IPS-15b (cell line): ENCODE measurements around the gene THRA.
"Not testable (repeated sequence)": the region's sequence is repeated elsewhere in the genome, so short reads cannot be mapped to it uniquely, and the experiment has no call there.

Source experiments
- H3K27me3 ChIP-seq: one replicate; pipeline ENCODE4 v1.6.1; 2013; ENCODE audit warnings: low read length; ENCODE audit not compliant: control insufficient read depth, insufficient read depth
- H3K36me3 ChIP-seq: one replicate; pipeline ENCODE4 v1.6.1; 2013; ENCODE audit warnings: low read length; ENCODE audit not compliant: control insufficient read depth, insufficient read depth
- H3K4me1 ChIP-seq: one replicate; pipeline ENCODE4 v1.6.1; 2013; ENCODE audit warnings: mild to moderate bottlenecking, low read length; ENCODE audit not compliant: control insufficient read depth, insufficient read depth
- H3K4me3 ChIP-seq: one replicate; pipeline ENCODE4 v1.5.1; 2013; ENCODE audit warnings: low read depth, low read length
- H3K9ac ChIP-seq: one replicate; pipeline ENCODE4 v1.6.1; 2013; ENCODE audit warnings: low read depth, mild to moderate bottlenecking, low read length
- H3K9me3 ChIP-seq: one replicate; pipeline ENCODE4 v1.6.1; 2013; ENCODE audit warnings: mild to moderate bottlenecking, low read length; ENCODE audit not compliant: control insufficient read depth, insufficient read depth

Gene THRA

DNA sequence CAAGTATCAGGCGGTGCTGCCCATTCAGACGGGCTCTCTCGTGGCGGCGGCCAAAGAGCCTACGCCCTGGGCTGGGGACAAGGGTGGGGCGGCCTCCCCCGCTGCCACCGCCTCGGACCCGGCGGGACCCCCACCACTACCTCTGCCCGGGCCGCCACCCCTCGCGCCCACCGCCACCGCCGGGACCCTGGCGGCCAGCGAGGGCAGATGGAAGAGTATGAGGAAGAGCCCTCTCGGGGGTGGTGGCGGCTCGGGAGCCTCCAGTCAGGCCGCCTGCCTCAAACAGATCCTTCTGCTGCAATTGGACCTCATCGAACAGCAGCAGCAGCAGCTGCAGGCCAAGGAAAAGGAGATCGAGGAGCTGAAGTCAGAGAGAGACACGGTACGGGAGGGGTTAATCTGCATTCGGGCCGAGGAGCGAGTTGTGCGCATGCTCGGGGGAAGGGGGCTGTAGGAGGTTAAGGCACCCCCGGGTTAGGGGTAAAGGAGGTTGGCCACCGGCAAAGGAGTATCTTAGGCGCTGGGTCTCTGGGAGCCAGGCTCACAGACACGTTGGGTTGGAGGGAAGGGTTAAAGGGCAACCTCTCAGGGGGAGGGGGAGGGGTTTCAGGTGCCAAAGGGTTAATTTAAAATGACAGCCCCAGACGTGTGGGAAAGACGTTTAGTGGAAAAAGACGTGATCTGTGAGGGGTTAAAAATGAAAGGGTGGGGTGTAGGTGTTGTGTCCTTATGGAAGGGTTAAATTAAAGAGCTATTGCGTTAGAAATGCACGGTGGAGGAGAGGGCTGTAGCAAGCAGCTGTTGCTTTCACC lies 60.4 kb downstream of the THRA start:
- H3K36me3 ChIP-seq = peaks cover 2% of the 10 kb centered on the region
- no peaks in the 10 kb centered on the region for H3K9me3 ChIP-seq
- H3K4me1 ChIP-seq = no peaks in the 10 kb centered on the region
- H3K27me3 ChIP-seq = no peaks in the 10 kb centered on the region
- H3K4me3 ChIP-seq = peak overlapping the region; percentile 64
- H3K9ac ChIP-seq = peak overlapping the region; percentile 55

GRCh38 chr17:40123811-40124114 lies 61.0 kb downstream of the THRA start:
- Histone ChIP-seq H3K9me3 (no peaks in the 10 kb centered on the region), H3K4me1 (no peaks in the 10 kb centered on the region), H3K9ac (peak overlapping the region; percentile 55), H3K36me3 (peaks cover 5% of the 10 kb centered on the region), H3K27me3 (no peaks in the 10 kb centered on the region), H3K4me3 (peak overlapping the region; percentile 64)

- H3K4me3 ChIP-seq = peak overlapping the region; percentile 64
- no peaks in the 10 kb centered on the region for H3K27me3 ChIP-seq
- no peaks in the 10 kb centered on the region for H3K9me3 ChIP-seq
- no peak overlapping the region for H3K9ac ChIP-seq
- peaks cover 9% of the 10 kb centered on the region for H3K36me3 ChIP-seq
- H3K4me1 ChIP-seq = no peaks in the 10 kb centered on the region
Observed at GRCh38 chr17:40124279-40125141, 61.7 kb downstream of the THRA start.

DNA sequence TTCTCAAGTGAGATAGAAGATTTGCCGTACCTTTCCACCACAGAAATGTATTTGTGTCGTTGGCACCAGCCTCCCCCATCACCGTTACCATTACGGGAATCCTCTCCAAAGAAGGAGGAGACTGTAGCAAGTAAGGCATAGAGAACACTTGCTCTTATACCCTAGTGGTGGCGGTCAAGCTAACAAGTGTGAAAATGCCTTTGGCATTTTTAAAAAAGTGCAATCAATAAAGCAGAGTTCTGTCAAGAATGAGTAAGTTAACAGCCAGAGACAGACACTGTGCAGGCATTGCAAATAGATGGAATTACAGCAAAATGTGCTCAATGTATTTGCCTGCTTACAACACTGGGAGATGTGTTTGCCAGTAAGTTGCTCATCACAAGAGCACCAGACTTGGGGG lies 66.7 kb downstream of the THRA start:
- Histone ChIP-seq H3K4me1 (no peaks in the 10 kb centered on the region), H3K36me3 (peaks cover 40% of the 10 kb centered on the region), H3K9me3 (no peaks in the 10 kb centered on the region), H3K9ac (no peak overlapping the region), H3K27me3 (no peaks in the 10 kb centered on the region), H3K4me3 (no peak overlapping the region)

- Histone ChIP-seq H3K36me3 (peaks cover 42% of the 10 kb centered on the region), H3K4me3 (no peak overlapping the region), H3K27me3 (no peaks in the 10 kb centered on the region), H3K9ac (no peak overlapping the region), H3K4me1 (no peaks in the 10 kb centered on the region), H3K9me3 (no peaks in the 10 kb centered on the region)
Observed at GRCh38 chr17:40130352-40131042, 67.7 kb downstream of the THRA start.

- no peaks in the 10 kb centered on the region for H3K4me1 ChIP-seq
Observed at GRCh38 chr17:40134184-40134583, 71.4 kb downstream of the THRA start.

GRCh38 chr17:40135817-40136216 lies 73.1 kb downstream of the THRA start:
- no peaks in the 10 kb centered on the region for H3K27me3 ChIP-seq
- no peaks in the 10 kb centered on the region for H3K9me3 ChIP-seq
- peaks cover 24% of the 10 kb centered on the region for H3K36me3 ChIP-seq
- H3K4me3 ChIP-seq = no peak overlapping the region
- no peaks in the 10 kb centered on the region for H3K4me1 ChIP-seq
- H3K9ac ChIP-seq = no peak overlapping the region

More at GRCh38 chr17:40134184-40134583, 71.4 kb downstream of the THRA start:
- Histone ChIP-seq H3K36me3 (peaks cover 39% of the 10 kb centered on the region), H3K27me3 (no peaks in the 10 kb centered on the region), H3K9ac (no peak overlapping the region), H3K9me3 (no peaks in the 10 kb centered on the region), H3K4me3 (no peak overlapping the region)

- peak overlapping the region; percentile 85 for H3K9ac ChIP-seq
- peak overlapping the region; percentile 73 for H3K4me3 ChIP-seq
- peaks cover 6% of the 10 kb centered on the region for H3K36me3 ChIP-seq
- H3K9me3 ChIP-seq = no peaks in the 10 kb centered on the region
- H3K27me3 ChIP-seq = no peaks in the 10 kb centered on the region
- no peaks in the 10 kb centered on the region for H3K4me1 ChIP-seq
Observed at GRCh38 chr17:40139566-40140058, 76.8 kb downstream of the THRA start.

DNA sequence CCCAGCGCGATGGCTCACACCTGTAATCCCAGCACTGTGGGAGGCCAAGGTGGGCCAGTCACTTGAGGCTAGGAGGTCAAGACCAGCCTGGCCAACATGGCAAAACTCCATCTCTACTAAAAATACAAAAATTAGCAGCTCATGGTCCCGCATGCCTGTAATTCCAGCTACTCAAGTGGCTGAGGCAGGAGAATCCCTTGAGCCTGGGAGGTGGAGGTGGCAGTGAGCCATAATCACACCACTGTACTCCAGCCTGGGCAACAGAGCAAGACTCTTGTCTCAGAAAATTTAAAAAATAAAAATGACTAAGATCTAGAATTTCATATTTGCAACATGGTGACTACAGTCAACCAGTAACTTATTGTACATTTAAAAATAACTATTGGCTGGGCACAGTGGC lies 80.4 kb downstream of the THRA start:
- H3K9ac ChIP-seq, H3K9me3 ChIP-seq, H3K4me3 ChIP-seq, H3K4me1 ChIP-seq, H3K27me3 ChIP-seq, H3K36me3 ChIP-seq: not testable (repeated sequence)
